ENCODE data around the gene PPP1R13B.

DNA sequence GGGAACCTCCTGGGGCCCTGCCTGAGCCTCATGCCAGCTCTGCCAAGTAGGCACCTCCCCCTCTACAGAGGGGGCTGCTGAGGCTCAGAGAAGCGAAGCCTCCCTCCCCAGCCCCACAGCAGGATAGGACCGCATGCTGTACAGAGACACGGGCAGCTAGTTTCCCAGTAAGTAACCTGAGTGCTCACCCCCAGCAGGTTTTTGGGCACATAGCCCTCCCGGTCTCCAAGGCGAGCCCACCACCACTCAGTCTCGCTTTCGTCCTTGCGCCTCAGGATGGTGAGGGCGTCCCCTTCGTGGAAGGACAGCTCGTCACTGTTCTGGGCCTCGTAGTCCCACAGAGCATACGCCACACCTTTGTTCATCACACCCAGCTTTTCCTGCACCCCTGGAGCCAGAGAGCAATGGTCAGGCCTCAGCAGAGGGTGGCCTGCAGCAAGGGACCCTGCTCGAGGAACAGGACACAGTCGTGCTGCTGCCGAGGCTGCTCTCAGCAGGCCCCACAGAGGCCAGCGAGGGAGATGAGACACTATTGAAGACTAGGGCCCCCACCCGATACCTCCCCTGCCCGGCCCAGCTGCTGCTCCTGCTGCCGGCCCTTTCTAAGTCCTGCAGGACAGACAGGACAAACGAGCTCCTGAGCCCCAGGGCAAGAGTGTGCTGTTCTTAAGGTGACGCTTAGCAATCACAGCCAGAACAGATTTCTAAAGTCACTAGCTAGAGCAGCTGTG, 111.4 kb downstream of the PPP1R13B start:
- TF ChIP-seq, protein P1, sequence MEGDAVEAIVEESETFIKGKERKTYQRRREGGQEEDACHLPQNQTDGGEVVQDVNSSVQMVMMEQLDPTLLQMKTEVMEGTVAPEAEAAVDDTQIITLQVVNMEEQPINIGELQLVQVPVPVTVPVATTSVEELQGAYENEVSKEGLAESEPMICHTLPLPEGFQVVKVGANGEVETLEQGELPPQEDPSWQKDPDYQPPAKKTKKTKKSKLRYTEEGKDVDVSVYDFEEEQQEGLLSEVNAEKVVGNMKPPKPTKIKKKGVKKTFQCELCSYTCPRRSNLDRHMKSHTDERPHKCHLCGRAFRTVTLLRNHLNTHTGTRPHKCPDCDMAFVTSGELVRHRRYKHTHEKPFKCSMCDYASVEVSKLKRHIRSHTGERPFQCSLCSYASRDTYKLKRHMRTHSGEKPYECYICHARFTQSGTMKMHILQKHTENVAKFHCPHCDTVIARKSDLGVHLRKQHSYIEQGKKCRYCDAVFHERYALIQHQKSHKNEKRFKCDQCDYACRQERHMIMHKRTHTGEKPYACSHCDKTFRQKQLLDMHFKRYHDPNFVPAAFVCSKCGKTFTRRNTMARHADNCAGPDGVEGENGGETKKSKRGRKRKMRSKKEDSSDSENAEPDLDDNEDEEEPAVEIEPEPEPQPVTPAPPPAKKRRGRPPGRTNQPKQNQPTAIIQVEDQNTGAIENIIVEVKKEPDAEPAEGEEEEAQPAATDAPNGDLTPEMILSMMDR (IDR thresholded peaks at IDR 0.05; ENCODE audit: low read depth, low read length): no peak
- TF ChIP-seq MYC (IDR thresholded peaks at IDR 0.05; ENCODE audit: low read depth, low read length) (no peak), POLR2A (IDR thresholded peaks at IDR 0.05; ENCODE audit: extremely low read depth, insufficient read length) (no peak)

All from NB4 (cell line).